Measurements from ENCODE around the gene PLXNB2.

PLXNB2 gene

GRCh38 chr22:50268655-50269113 lies 38.8 kb downstream of the PLXNB2 start:
- no peak for DNase-seq (ENCODE audit: low spot score)
- TF ChIP-seq CTCF (IDR thresholded peaks at IDR 0.05; ENCODE audit: extremely low read depth, missing control alignments) = no peak

GRCh38 chr22:50267591-50268390 lies 39.7 kb downstream of the PLXNB2 start:
- peak; percentile 91 for DNase-seq (ENCODE audit: low spot score)

GRCh38 chr22:50266994-50267393 lies 40.5 kb downstream of the PLXNB2 start:
- TF ChIP-seq CTCF (IDR thresholded peaks at IDR 0.05; ENCODE audit: extremely low read depth, missing control alignments) = no peak
- no peak for DNase-seq (ENCODE audit: low spot score)

More at GRCh38 chr22:50267591-50268390, 39.7 kb downstream of the PLXNB2 start:
- peak; percentile 28 for TF ChIP-seq CTCF (IDR thresholded peaks at IDR 0.05; ENCODE audit: extremely low read depth, missing control alignments)

GRCh38 chr22:50264946-50265669 lies 42.3 kb downstream of the PLXNB2 start:
- no peak for DNase-seq (ENCODE audit: low spot score)
- no peak for TF ChIP-seq CTCF (IDR thresholded peaks at IDR 0.05; ENCODE audit: extremely low read depth, missing control alignments)

- no peak for TF ChIP-seq CTCF (IDR thresholded peaks at IDR 0.05; ENCODE audit: extremely low read depth, missing control alignments)
- no peak for DNase-seq (ENCODE audit: low spot score)
Observed at GRCh38 chr22:50264104-50264745, 43.2 kb downstream of the PLXNB2 start.

GRCh38 chr22:50262973-50263617 lies 44.4 kb downstream of the PLXNB2 start:
- TF ChIP-seq CTCF (IDR thresholded peaks at IDR 0.05; ENCODE audit: extremely low read depth, missing control alignments) = no peak
- no peak for DNase-seq (ENCODE audit: low spot score)
